ENCODE results near the gene MIGA1. TPM values are rescaled to one million over a fixed set of nuclear protein-coding genes. Genes with fewer than 3 reads are reported as not detected.
A peak's percentile ranks its signal among the peaks of the same experiment; 100 is the strongest.

Gene MIGA1
- total and polyA plus RNA-seq, 2 of the 13 experiments (the other 11 are each of a cell fraction or from before 2014, with no cell fraction given) = 3.8 to 6.6 TPM

GRCh38 chr1:77739235-77739634 lies 40.2 kb upstream of the MIGA1 start (continued):
- TF ChIP-seq THAP8 (CRISPR knock-in tag; IDR thresholded peaks at IDR 0.05; ENCODE audit: borderline replicate concordance) (no peak), MAFG (CRISPR knock-in tag; IDR thresholded peaks at IDR 0.05) (no peak), DR1 (CRISPR knock-in tag; IDR thresholded peaks at IDR 0.05) (no peak), TRIM22 (IDR thresholded peaks at IDR 0.05) (no peak), ZNF503 (CRISPR knock-in tag; IDR thresholded peaks at IDR 0.05) (no peak), NFE2L2 (IDR thresholded peaks at IDR 0.05; ENCODE audit: low read length) (no peak), NFIC (IDR thresholded peaks at IDR 0.05; ENCODE audit: low read length) (no peak)

DNA sequence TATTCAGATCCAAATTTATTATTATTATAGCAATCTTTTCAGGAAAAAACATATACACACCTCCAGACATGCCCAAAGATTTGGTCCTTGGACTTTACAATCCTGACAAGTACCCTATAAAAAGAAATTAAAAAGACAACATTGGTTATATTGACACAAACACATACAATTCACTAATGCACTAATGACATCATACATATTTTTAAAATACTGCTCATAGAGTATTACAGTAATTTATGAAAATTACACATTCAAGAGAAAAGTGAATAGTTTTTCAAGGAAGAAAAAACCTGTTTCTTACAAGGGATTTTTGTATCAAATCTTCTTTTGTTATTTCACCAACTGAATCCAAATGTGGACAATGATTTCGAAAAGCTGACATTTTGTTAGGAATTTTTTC lies 38.1 kb upstream of the MIGA1 start:
- H3K4me2 ChIP-seq (ENCODE audit: low read depth, low read length) = no peak overlapping the region
- no peak for FAIRE-seq
- H3K79me2 ChIP-seq (ENCODE audit: insufficient read depth, low read length) = peaks cover 22% of the 10 kb centered on the region
- H2AFZ ChIP-seq (ENCODE audit: low read length) = no peak overlapping the region
- ATAC-seq = no peak
- in situ Hi-C loops (cut with HindIII; ENCODE audit: extremely low pct_ligation_motif_present, low pct_unique_long_range_greater_than_20kb) (no loop called here), intact Hi-C loops (cut with micrococcal nuclease; ENCODE audit: unreplicated experiment) (no loop called here)
- no peaks in the 10 kb centered on the region for H3K4me1 ChIP-seq (ENCODE audit: insufficient read depth, low read length)
- no peak overlapping the region for H3K4me3 ChIP-seq (replicated peaks in 1 of 3; ENCODE audit: insufficient read depth in 1 of 3, low read depth in 2 of 3, low read length in 3 of 3)
- ChIA-PET CTCF (ENCODE audit: low intra/inter-chr PET ratio, low total read pairs) (no interaction called here), POLR2A (no interaction called here)
- H3K9ac ChIP-seq (ENCODE audit: insufficient read depth, low read depth, low read length) = no peak overlapping the region
- TF ChIP-seq ZFP36L1 (CRISPR knock-in tag; IDR thresholded peaks at IDR 0.05) = no peak
- TF ChIP-seq ATF7 (IDR thresholded peaks at IDR 0.05) = peak; percentile 70
- no peak for TF ChIP-seq ATF7 (CRISPR knock-in tag; IDR thresholded peaks at IDR 0.05)
- no peak for TF ChIP-seq ARNTL (CRISPR knock-in tag; IDR thresholded peaks at IDR 0.05)
- no peaks in the 10 kb centered on the region for H3K27me3 ChIP-seq (ENCODE audit: control insufficient read depth in 1 of 2, insufficient read depth in 2 of 2, low read length in 2 of 2)
- whole genome bisulfite sequencing (ENCODE audit: low lambda C conversion rate) = 100% methylated on average over 1 of the region's 1 CpG
- no peak overlapping the region for H3K27ac ChIP-seq (ENCODE audit: extremely low read length, insufficient read depth, low read length)
- BruUV-seq (replicated peaks) = no TSS peak
- H4K20me1 ChIP-seq (ENCODE audit: insufficient read depth, low read length) = no peaks in the 10 kb centered on the region
- no peaks in the 10 kb centered on the region for H3K9me3 ChIP-seq (ENCODE audit: low read length)
- DNase-seq (ENCODE audit: low spot score) = no peak
- H3K36me3 ChIP-seq (replicated peaks in 1 of 2; ENCODE audit: control insufficient read depth in 1 of 2, insufficient read depth in 2 of 2, low read length in 2 of 2) = peaks cover 3 to 28% of the 10 kb centered on the region in 2 experiments

All from HepG2 (cell line).